SK-N-DZ (cell line): Measurements from ENCODE around the gene CCDC78.

ENCODE experiments used
- DNase-seq: peaks from one replicate; pipeline ENCODE4 v3.0.0-alpha.2; 2015; ENCODE audit warnings: low spot score

CCDC78 gene

DNA sequence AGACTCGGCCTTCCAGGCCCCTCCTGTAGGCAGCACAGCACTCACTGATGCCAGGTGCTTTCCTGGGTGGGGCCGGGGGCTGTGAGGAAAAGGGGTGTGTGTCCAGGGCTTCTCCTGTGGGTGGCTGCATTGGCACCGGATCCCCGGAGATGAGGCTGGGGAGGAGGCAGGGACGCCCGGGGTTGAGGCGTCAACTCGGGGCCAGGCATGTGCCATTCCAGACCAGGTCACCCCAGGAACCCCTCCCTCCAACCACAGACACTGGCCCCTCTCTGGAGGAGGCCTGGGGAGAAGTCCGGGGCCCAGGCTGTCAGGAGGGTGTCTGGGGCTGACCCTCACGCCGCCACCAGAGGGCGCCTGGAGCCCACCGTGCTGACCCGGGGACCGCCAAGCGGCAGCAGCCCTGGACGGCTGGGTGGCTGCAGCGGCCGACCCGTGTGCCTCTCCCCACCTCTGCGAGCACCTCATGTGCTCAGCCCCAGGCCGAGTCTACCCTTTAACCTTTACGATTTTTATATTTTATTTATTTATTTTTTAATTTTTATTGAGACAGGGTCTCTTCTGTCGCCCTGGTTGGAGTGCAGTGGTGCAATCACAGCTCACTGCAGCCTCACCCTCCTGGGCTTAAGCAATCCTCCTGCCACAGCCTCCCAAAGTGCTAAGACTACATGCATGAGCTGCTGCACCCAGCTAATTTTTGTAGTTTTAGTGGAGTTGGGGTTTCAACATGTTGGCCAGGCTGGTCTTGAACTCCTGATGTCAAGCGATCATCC is 14.5 kb downstream of the CCDC78 start:
- peak; percentile 80 for DNase-seq

DNA sequence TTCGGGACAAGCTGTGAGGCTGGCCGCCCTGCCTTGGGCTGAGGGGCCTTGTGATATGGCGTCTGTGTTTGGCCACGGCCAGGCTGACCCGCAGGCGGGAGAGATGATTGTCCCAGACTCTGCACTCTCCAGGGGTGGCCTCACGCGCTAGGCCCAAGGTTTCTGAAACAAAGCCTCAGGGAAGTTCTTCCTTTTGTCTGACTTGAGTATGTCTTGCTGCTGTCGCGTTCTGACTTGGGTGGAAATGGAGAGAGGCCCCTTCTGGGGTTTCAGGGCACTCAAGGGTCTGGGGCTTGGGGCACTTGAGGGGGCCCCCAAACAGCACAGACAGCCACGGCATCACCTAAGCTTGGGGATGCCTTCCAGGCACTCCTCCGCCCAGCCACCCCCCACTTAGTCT is 15.2 kb downstream of the CCDC78 start:
- DNase-seq, result no peak

DNA sequence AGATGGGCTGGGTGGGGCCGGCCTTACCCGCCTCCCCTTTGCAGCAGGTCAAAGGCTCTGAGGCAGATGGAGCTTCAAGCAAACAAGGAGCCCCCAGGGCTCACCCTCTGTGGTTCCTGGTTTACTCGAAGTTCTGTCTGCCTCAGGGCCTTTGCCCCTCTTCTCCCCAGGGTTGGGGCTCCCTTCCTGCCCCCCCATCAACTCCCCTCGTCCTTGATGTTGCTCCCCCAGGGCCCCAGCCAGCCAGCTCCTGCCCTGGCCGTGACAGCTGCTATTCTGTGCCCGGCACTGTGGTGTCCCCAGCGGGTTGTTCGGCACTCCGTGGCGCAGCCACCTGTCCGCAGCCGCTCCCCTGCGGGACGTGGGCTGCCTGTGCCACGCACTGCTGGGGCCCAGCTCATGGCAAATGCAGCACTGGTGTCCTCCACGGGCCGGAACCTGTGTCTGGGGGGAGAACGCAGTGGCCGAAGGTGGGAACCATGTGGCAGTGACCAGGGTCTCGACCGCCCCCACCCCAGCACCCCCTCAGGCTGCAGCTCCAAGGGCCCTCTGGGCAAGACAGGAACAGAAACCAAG is 15.7 kb downstream of the CCDC78 start:
- DNase-seq, result no peak

DNA sequence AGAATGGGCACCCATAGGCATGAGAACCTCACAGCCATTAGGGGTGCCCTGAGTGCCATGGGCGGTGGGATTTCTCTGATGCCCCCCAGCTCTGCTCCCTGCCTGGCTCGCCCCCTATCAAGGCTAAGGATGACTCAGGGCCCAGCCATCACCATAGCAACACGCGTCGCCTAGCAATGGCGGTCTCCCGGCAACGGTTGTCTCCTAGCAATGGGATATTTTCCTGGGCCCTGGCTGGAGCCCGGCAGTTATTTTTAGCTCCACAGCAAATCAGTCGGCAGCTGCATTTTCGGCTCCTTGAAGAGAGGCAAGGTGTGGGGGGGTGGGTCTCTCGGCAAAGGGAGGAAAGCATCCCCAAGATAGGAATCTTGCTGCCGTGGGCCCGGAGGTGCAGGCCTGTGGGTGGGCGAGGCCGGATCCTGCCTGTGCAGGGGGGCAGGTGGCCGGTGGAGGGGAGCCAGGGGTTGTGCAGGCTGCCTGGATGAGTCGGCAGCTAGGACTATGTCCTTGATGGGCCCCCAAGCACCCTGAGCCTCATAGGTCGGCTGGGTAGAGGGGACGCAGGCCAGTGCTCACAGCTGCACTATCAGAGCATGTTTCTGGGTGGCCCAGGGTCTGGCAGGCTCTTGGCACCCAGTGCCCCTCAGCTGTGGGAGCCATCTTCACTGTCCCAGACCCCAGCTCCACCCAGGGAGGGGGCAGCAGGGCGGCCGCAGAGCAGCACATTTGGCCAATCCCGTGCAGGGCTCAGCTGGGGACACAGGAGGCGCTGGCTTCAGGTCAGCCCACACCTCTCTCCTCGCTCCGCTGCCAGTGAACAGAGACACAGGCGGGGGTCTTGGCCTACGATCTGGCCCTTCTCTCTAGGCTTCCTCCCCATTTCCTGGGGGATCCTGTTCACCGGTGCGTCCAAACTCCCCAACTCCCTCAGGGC is 16.4 kb downstream of the CCDC78 start:
- peak; percentile 93 for DNase-seq

DNA sequence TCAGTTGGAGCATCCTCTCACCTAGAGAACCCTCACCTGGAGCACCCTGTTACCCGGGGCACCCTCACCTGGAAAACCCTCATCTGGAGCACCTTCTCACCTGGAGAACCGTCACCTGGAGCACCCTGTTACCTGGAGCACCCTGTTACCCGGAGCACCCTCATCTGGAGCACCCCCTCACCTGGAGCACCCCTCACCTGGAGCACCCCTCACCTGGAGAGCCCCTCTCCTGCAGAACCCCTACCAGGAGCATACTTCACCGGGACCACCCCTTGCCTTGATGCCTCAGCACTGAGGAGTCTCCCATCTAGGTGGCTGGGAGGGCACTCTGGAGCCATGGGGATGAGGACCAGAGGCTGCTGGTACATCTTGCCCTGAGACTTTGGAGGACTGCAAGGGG is 17.3 kb downstream of the CCDC78 start:
- DNase-seq, result no peak

DNA sequence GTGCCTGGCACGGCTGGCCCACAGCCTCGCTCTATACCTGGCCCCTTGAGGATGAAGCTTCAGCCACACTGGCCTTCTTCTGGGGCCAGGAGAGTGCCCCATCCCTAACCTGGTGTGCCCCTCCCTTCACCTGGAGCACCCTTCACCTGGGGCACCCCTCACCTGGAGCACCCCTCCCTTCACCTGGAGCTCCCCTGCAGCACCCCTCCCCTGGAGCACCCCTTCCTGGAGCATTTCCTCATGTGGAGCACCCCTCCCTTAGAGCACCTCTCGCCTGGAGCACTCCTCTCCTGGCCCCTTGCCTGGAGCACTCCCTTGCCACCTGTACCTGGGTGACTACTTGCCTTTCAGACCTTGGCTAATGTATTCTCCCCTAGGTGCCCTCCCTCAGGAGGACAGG is 18.2 kb downstream of the CCDC78 start:
- DNase-seq, result no peak

DNA sequence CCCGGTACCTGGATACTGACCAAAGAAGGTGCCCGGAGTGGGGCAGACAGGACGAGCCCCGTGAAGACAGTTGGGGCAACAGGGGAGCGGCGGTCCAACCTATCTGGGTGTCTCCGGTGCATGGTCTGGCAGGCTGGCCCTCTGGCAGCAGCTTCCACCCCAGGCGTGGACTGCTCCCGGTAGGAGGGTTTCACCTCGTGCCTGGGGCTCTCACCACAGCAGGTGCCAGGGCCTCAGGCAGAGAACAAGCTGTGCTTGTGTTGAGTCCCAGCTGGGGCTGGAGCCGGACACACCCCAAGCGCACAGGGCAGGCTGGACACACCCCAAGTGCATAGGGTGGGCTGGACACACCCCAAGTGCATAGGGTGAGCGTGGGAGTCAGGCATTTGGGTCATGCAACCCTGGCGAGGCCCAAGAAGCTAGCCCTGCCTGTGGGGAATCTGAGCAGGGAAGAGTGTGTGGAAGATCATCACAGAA is 19.1 kb downstream of the CCDC78 start:
- DNase-seq, result no peak

DNA sequence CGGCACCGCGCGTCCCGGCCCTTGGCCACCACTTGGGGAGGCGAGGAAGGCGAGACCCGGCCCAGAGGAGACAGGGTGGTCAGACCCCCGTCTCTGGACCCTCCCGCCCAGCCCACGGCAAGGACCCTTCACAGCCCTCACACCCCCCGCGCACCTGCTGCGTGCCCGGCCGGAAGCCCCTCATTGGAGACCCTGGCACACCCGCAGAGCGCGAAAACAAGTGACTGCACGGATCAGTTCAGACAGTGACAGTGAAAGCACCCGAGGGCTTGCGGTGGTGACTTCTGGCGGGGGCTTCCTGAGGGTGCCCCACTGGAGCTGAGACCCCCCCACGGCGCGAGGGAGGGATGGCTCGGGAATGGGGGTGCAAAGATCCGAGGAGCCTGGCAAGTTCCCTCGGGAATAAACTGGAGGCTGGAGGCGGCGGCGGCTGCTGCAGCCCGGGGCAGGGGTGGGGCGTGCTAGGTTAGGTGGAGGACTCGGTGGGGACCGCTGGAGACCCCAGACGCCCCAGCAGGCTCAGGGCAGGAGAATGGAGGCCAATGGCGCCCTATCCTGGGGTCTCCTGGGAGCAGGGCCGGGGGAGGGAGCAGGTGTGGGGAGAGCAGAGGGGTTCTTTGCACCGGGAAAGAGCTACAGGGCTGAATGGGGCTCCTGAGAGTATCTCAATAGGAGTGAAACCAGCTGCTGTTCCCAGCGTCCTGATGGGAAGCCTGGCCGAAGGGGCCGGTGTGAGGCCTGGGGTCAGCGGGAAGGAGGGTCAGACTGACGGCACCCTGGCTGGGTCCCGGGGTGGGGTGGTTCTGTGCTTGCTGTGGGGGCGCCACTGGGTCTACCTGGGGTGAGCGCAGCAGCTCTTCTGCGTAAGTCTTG is 19.8 kb downstream of the CCDC78 start:
- no peak for DNase-seq

DNA sequence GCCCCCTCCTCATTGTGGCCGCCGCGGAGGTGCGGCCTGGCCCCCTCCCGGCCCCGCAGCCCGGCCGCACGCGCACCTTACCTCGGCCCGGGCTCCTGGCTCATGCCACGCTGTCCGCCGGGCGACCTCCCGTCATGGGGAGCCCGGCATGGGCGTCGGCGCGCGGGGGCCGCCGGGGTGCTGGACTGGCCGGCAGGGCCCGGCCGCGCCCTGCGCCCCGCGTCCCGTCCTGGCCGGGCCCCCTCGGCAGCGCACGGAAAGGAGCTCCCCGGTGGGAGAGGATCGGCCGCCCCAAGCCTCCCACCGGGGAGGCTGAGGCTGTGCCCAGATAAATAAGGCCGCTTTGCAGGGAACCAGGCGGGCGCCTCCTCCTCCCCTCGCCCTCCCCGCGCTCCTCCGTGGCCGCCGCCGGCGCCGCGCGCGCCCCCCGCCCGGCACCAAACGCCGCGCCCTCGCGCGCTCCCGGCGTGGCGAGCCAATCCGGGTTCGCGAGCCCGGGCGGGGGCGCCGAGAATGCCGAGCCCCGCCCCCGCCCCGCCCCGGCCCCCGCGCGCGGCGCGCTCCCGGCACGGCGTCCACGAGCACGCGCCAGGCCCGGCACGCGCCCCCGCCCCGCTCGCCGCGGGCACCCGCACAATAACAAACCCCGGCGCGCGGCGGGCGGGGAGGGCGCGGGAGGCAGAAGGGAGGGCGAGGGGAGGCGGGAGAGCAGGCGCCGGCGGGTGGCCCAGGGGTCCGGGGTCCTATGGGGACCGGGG is 20.6 kb downstream of the CCDC78 start, which contains the start of gene FBXL16:
TSS of gene FBXL16 (minus strand) at position 371 of the 758 bp plus-strand sequence. CDS start 8,396 bp downstream, outside the sequence.
- peak; percentile 70 for DNase-seq

DNA sequence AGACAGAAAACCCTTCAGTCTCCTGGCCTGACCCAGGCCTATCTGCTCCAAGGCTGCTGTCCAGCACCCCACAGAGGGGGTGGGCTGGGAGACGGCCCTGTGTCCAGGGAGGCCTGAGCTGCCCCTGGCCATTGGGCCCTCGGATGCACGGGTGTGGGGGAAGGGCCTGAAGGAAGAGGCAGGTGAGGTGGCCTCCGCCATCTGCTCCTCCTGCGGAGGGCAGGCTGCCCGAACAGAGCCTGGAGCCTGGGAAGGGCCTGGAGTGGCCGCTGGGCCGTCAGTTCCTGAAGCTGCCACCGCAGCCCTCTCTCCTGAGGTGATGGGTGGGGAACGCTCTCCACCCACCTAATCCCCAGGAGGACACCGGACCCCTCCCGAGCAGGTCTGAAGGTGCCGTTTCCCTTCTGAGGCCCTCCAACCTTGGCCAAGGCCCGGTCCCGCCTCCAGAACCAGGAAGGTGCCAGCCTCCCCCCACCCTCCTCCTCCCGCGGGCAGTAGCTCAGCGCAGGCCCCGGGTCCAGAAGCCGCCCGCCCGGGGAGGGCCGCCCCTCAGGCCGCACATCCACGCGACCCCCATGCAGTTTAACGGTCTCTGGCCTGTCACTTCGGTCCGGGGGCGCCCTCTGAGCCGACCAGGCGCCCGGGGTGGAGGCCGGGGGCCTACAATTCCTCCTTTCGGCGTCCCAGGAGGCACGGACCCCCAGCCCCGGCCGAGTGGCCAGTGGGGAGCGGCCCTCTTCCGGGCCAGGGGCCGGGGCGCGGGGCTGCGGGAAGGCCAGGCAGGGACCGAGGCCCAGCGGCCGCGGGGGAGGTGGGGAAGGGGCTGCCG is 21.5 kb downstream of the CCDC78 start:
- DNase-seq, result no peak

DNA sequence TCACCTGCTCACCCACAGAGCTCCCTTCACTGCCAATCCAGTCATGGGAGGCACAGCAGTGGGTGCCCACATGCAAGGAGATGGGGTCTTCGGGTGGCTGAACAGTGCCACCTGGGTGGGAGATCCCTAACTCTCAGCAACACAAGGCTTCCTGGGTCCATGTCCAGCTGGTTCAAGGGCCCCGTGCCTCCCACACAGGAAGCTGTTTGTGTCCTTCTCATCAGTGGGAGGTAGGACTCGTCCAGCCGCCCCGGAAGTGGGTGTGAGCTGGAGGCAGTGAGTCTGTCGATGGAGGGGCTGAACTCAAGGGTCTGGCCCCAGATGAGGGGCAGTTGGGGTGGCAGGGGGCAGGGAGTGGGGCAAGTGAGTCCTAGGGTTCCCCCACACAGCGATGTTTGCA is 22.2 kb downstream of the CCDC78 start:
- DNase-seq, result no peak

DNA sequence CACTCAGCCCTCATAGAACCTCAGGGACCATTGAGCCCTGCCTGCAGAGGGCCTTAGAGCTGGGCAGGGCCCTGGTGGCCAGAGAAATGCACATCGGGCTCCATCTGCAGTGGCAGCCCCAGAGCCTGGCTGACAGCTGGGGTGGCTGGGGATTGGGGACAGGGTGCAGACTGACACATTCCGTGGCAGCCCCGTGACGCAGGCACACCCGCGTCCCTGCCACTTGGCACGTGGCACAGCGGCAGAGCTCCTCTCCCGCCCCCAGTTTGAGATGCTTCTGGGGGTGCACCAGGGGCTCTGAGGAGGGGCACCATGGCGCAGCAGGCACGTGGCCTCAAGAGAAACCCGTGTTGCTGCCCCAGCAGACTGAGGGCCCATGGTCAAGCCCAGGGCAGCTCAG is 22.8 kb downstream of the CCDC78 start:
- no peak for DNase-seq

DNA sequence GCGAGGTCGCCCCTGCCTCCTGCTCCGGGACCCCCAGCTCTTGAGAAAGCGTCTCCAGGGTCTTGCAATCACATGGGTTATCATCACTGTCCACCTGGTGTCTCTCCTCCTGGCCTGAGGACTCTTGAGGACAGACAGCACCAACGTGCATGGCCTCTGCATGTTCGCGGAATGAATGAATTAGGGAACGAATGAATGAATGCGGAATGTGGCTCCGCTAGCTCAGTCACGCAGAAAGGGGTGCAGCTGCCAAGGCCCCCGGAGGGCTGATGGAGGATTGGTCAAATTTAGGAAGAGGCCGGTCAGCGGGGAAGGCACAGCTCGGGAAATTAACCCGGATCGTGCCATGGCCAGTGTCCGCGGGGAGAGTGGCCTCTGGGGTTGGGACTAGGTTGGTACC is 23.9 kb downstream of the CCDC78 start:
- no peak for DNase-seq

DNA sequence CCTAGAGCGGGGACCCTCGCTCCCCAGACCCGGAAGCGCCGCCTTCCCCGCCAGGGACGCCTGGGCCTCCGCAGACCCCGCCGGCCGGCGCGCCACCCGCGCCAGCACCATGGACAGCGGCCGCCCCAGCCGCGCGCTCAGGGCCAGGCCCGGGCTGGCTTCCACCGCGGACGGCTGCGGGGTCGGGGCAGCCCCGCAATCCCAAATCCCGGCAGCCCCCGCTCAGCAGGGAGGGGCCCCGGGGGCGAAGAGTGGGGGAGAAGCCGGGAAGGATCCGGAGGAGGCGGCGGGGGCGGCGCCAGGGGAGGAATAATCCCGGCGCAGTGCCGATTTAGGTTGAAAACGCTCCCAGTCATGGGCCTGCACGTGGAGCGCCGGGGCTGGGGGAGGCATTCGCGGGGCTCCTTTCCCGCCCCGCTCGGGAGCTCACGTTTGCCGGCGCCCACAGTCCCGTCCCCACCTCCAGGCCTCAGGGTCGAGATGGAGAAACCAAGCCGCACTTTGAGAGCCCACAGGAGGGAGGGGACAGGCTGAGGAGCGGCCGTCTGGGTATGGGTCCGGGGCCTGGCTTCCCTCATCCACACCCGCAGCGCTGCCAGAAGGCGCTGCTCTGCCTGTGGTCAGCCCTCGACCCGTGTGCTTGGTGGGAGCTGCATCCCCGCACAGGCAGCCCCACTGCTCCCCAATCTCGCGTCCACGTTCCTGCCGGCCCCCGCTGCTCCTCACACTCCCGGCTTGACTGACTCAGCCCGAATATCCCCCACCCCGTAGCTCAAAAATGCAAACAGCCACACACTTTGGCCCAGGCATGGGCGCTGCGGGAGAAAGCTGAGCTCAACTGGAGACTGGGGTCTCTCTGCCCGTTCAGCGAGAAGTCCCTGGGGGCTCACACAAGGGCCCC is 25.3 kb downstream of the CCDC78 start:
- DNase-seq, result no peak

DNA sequence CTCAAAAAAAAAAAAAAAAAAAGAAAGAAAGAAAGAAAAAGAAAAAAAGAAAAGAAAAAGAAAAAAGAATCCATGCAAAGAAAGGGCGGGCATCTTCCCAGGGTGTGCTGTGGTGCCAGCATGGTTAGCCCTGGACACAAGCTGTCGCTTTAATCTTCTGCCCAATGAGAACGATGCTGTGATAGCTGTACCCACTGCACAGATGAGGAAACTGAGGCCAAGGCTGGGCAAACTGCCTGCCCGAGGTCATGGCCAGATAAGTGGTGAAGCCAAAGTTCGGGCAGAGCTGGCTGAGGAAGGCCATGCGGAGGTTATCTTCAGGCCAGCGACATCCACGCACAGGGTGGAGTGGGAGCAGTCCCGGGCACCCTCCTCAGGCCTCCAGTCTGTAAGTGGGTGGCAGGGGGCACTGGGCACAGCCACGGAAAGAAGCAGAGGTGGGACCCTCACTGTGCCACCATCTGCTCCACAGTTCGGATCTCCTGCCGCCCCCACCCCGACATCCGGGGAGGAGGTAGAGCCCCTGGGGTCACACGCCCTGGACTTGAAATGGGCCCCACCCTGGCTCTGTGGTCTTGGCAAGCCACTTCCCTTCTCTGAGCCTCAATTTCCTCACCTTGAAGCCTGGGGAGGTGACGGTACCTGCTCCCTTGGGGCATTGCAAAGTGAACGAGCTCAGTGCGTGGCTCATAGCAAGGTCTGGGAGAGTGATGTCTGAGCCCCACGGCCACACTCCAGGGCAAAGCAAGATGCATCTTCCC is 27.2 kb downstream of the CCDC78 start:
- DNase-seq, result no peak

DNA sequence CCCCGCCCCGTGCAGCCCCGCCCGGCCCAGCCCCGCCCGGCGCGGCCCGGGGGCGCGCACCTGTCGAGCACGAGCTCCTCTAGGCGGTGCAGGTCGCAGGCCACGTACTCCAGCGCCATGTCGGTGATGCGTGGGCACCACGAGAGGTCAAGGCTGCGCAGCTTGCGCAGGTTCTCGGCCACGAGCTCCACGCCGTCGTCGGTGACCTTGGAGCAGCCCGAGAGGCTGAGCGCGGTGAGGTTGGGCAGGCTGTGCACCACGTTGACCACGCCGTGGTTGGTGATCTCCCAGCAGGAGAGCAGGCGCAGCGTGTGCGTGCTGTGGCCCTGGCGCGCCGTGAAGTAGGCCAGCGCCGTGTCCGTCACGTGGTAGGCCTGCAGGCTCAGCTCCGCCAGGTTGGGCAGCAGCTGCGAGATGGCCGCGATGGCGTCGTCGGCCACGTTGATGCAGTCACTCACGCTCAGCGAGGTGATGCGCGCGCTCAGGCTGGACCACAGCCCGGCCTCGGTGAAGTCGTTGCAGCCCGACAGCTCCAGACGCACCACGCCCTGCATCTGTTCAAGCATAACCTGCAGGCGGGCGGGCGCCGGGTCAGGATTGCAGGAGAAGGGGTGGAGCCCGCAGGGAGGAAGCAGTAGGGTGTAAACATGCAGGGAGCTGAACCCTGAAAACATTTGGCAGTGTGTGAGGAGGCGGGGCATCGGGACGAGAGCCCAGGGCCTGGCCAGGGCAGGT is 30.7 kb downstream of the CCDC78 start:
- no peak for DNase-seq

DNA sequence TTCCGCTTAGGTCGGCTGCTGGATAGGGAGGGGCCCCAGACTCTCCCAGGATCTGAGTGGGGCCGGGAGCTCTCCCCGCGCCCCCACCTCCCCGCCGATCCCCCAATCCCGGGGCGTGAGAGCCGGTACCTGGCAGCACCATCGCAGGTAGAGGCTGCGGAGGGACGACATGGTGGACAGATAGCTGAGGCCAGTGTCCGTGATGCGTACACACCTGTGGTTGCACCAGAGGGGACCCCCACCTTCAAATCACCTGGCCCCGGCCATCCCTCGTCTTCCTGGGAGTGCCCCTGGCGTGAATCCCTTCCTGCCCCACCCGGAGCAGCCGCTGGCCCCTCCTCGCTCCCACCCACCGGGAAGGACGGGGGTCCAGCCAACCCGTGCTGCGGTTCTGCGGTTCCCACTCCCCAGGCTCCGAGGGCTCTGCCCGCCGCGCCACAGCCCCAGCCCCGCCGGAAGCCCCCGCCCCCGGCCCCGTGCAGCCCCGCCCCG is 31.3 kb downstream of the CCDC78 start:
- no peak for DNase-seq
